ENCODE results near the gene GMEB2.
"Not testable (repeated sequence)": the region's sequence is repeated elsewhere in the genome, so short reads cannot be mapped to it uniquely, and the experiment has no call there.

Gene GMEB2

DNA sequence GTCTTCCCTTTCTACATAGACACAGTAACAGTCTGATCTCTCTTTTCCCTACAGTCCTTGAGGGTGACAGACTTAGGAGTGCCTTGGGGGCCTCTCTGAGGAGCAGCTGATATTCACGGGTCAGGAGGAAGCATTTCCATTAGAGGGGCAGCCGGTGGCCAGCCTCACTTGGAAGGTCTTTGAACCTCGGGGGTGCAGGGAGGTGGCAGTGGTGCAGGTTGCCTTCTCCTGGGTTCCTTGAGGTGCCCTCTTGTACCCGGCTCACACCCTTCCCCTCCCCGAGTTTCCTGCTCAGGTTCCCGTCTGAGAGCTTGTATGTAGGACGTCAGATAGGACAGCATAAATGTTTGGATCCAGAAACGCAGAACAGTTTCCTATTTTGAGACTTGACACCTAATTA is 33.7 kb upstream of the GMEB2 start:
- H3K36me3 Mint-ChIP-seq = peaks cover 14% of the 10 kb centered on the region
- H3K9me3 Mint-ChIP-seq = no peaks in the 10 kb centered on the region
- peaks cover 11% of the 10 kb centered on the region for H3K27me3 Mint-ChIP-seq
- peaks cover 25% of the 10 kb centered on the region for H3K4me1 Mint-ChIP-seq
- H3K4me3 Mint-ChIP-seq = no peak overlapping the region
- no peak for ATAC-seq
- H3K27ac Mint-ChIP-seq = no peak overlapping the region

GRCh38 chr20:63660174-63660573 is 33.3 kb upstream of the GMEB2 start:
- Mint-ChIP-seq H3K36me3 (peaks cover 11% of the 10 kb centered on the region), H3K4me1 (peaks cover 25% of the 10 kb centered on the region), H3K27me3 (peaks cover 11% of the 10 kb centered on the region)
- not testable (repeated sequence) for H3K4me3 Mint-ChIP-seq, H3K9me3 Mint-ChIP-seq, ATAC-seq, H3K27ac Mint-ChIP-seq

GRCh38 chr20:63659370-63659769 is 32.5 kb upstream of the GMEB2 start:
- Mint-ChIP-seq H3K36me3 (peaks cover 7% of the 10 kb centered on the region), H3K27me3 (peaks cover 19% of the 10 kb centered on the region), H3K4me3 (peak overlapping the region; percentile 94), H3K4me1 (peaks cover 25% of the 10 kb centered on the region), H3K9me3 (no peaks in the 10 kb centered on the region), H3K27ac (peak overlapping the region; percentile 86)
- no peak for ATAC-seq

GRCh38 chr20:63658749-63659187 is 31.9 kb upstream of the GMEB2 start:
- Mint-ChIP-seq H3K27me3 (peaks cover 25% of the 10 kb centered on the region), H3K4me1 (peaks cover 30% of the 10 kb centered on the region), H3K4me3 (peak overlapping the region; percentile 94), H3K9me3 (no peaks in the 10 kb centered on the region), H3K27ac (peak overlapping the region; percentile 86), H3K36me3 (peaks cover 7% of the 10 kb centered on the region)
- ATAC-seq = peak; percentile 56

DNA sequence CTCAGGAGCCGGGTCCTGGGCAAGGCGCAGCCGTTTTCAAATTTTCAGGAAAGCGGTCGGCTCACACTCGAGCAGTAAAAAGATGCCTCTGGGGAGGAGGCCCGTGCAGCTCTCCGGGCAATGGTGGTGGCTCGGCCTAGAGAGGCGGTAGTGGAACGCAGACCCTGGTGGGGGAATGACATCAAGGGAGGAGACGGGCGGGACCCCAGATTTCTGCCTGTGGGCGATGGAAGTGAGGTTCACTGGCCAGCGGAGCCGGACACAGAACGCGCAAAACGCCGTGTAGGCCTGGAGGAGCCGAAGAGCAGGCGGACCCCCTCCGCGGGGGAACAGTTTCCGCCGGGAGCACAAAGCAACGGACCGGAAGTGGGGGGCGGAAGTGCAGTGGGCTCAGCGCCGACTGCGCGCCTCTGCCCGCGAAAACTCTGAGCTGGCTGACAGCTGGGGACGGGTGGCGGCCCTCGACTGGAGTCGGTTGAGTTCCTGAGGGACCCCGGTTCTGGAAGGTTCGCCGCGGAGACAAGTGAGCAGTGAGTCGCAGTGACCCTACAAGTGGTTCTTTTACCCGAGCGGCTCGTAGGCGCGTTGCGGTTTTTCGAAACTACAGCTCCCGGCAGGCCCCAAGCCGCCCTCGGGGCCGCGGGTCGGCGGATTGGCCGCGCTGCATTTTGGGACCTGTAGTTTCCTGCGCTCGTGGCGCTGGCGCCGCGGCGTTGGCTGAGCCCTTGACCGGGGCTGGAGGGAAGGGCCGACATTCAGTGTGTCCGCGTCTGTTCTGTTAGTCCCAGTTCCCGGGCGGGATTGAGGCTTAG is 31.2 kb upstream of the GMEB2 start, which contains the start of gene RTEL1:
RTEL1 (plus strand) TSS at position 376 of the 812 bp plus-strand sequence. CDS start 1,091 bp downstream, outside the sequence.
- Mint-ChIP-seq H3K36me3 (peaks cover 7% of the 10 kb centered on the region), H3K27me3 (peaks cover 29% of the 10 kb centered on the region), H3K4me1 (peaks cover 34% of the 10 kb centered on the region), H3K9me3 (no peaks in the 10 kb centered on the region), H3K4me3 (peak within 1 kb of the TSS; percentile 94), H3K27ac (peak within 1 kb of the TSS; percentile 86)
- ATAC-seq = peak; percentile 93

GRCh38 chr20:63657260-63657936 is 30.5 kb upstream of the GMEB2 start:
- no peak for ATAC-seq
- H3K4me3 Mint-ChIP-seq = peak overlapping the region; percentile 94
- H3K36me3 Mint-ChIP-seq = peaks cover 4% of the 10 kb centered on the region
- no peaks in the 10 kb centered on the region for H3K9me3 Mint-ChIP-seq
- peak overlapping the region; percentile 86 for H3K27ac Mint-ChIP-seq
- peaks cover 34% of the 10 kb centered on the region for H3K4me1 Mint-ChIP-seq
- peaks cover 29% of the 10 kb centered on the region for H3K27me3 Mint-ChIP-seq

DNA sequence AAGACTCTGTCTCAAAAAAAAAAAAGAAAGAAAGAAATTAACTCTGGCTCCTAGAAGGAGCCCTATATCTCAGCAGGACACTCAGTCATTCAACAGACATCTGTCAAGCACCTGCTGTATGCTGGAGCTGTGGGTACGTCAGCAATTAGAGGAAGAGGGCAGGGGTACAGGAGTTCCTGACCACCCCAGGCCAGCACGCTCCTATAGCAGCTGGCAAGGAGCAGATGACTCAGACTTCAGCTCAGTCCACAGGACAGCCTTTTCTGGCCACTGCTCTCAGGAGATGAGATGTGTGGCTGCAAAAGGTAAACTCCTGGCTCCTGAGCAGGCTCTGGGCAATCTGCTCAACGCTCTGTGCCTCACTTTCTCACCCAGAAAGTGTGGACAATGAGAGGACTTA is 29.6 kb upstream of the GMEB2 start:
- H3K27ac Mint-ChIP-seq = no peak overlapping the region
- ATAC-seq = no peak
- H3K27me3 Mint-ChIP-seq = peaks cover 35% of the 10 kb centered on the region
- H3K9me3 Mint-ChIP-seq = no peaks in the 10 kb centered on the region
- no peak overlapping the region for H3K4me3 Mint-ChIP-seq
- no peaks in the 10 kb centered on the region for H3K36me3 Mint-ChIP-seq
- peaks cover 39% of the 10 kb centered on the region for H3K4me1 Mint-ChIP-seq

DNA sequence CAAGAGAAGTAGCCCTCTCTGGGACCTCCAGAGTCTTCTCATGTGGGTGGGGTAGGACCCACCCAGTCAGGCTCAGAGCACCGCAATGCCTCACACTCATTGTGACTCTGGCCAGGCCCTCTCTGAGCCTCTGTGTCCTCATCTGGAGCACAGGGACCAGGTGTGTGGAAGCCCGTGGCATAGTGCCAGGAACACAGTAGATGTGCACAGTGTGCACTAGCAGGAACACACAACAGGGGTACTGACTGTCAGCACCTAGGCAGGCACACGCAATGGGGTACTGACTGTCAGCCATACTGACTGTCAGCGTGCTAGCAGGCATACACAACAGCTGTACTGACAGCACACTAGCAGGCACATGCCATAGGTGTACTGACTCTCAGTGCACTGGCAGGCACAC is 28.3 kb upstream of the GMEB2 start:
- Mint-ChIP-seq H3K9me3 (no peaks in the 10 kb centered on the region), H3K4me3 (no peak overlapping the region), H3K36me3 (no peaks in the 10 kb centered on the region), H3K27ac (no peak overlapping the region), H3K27me3 (peaks cover 42% of the 10 kb centered on the region), H3K4me1 (peaks cover 41% of the 10 kb centered on the region)
- no peak for ATAC-seq

DNA sequence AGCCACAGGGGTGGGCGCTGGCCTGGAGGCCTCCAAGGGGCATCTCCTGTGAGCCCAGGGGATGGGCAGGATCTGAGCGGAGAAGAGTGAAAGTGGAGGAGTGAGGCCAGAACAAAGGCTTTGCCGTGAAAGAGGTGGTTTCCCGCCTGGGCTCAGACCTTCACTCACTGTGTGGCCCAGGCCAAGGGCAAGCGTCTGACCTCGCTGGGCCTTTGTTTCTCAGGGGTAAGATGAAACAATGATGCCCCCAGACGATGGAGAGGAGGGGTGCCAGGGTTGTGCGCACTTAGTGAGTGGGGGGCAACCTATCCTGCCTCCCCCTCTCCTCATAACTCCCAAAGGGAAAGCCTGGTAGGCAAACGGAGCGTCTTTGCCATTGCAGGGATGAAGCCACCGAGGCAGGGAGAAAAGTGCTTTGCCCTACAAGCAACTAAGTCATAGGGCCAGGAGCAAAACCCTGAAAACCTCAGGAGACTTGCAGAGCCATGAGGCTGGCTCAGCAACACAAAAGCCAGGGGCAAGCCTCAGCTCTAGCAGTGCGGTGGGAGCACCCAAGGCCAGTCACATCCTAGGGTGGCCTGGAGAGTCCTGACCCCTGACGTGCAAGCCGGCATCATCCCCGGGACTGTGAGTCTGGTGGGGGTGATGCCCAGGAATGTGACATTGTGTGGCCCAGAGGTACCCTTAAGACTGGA is 27.2 kb upstream of the GMEB2 start:
- H3K27ac Mint-ChIP-seq = no peak overlapping the region
- no peaks in the 10 kb centered on the region for H3K36me3 Mint-ChIP-seq
- peaks cover 42% of the 10 kb centered on the region for H3K27me3 Mint-ChIP-seq
- H3K4me3 Mint-ChIP-seq = peak overlapping the region; percentile 26
- peaks cover 32% of the 10 kb centered on the region for H3K4me1 Mint-ChIP-seq
- no peak for ATAC-seq
- H3K9me3 Mint-ChIP-seq = no peaks in the 10 kb centered on the region

- H3K4me3 Mint-ChIP-seq = peak within 1 kb of the TSS; percentile 56
- H3K27me3 Mint-ChIP-seq = peaks cover 42% of the 10 kb centered on the region
- no peak within 1 kb of the TSS for H3K27ac Mint-ChIP-seq
- no peaks in the 10 kb centered on the region for H3K36me3 Mint-ChIP-seq
- ATAC-seq = peak; percentile 66
- H3K4me1 Mint-ChIP-seq = peaks cover 24% of the 10 kb centered on the region
- no peaks in the 10 kb centered on the region for H3K9me3 Mint-ChIP-seq
Observed at GRCh38 chr20:63653041-63653973, 26.4 kb upstream of the GMEB2 start, which contains the start of gene STMN3. Gene STMN3, minus strand, starts transcription at chr20:63653424. Its CDS starts 79 bp downstream, at chr20:63653345.

- Mint-ChIP-seq H3K9me3 (no peaks in the 10 kb centered on the region), H3K4me3 (peak overlapping the region; percentile 58), H3K27ac (no peak overlapping the region), H3K27me3 (peaks cover 42% of the 10 kb centered on the region), H3K4me1 (peaks cover 17% of the 10 kb centered on the region), H3K36me3 (no peaks in the 10 kb centered on the region)
- peak; percentile 18 for ATAC-seq
Observed at GRCh38 chr20:63652192-63652980, 25.5 kb upstream of the GMEB2 start.

GRCh38 chr20:63651942-63652191 is 25.0 kb upstream of the GMEB2 start:
- Mint-ChIP-seq H3K36me3 (no peaks in the 10 kb centered on the region), H3K27ac (no peak overlapping the region), H3K9me3 (no peaks in the 10 kb centered on the region), H3K27me3 (peaks cover 41% of the 10 kb centered on the region), H3K4me1 (peaks cover 16% of the 10 kb centered on the region), H3K4me3 (peak overlapping the region; percentile 58)
- peak; percentile 31 for ATAC-seq

GRCh38 chr20:63650486-63650885 is 23.6 kb upstream of the GMEB2 start:
- not testable (repeated sequence) for H3K4me3 Mint-ChIP-seq, H3K27ac Mint-ChIP-seq, ATAC-seq, H3K36me3 Mint-ChIP-seq, H3K9me3 Mint-ChIP-seq
- H3K27me3 Mint-ChIP-seq = peaks cover 32% of the 10 kb centered on the region
- H3K4me1 Mint-ChIP-seq = peaks cover 16% of the 10 kb centered on the region
